HG02571 (cell line): ENCODE measurements around the gene RALGPS1.

Experiments used
- ATAC-seq: cut with Tn5 transposase; IDR thresholded peaks from one replicate; pipeline ENCODE4 v1.9.1; 2021; ENCODE audit warnings: mild to moderate bottlenecking, moderate library complexity; ENCODE audit not compliant: unreplicated experiment

The RALGPS1 gene

GRCh38 chr9:127114606-127115005 is 200.0 kb downstream of the RALGPS1 start:
- no peak for ATAC-seq

- no peak for ATAC-seq
These were observed 201.6 kb downstream of the RALGPS1 start for GRCh38 chr9:127116088-127116726.

- ATAC-seq, result no peak
These were observed 202.4 kb downstream of the RALGPS1 start for GRCh38 chr9:127116957-127117356.

GRCh38 chr9:127117801-127118200 is 203.2 kb downstream of the RALGPS1 start:
- ATAC-seq, result no peak

- ATAC-seq, result no peak
These were observed 204.2 kb downstream of the RALGPS1 start for GRCh38 chr9:127118597-127119319.

GRCh38 chr9:127119320-127119709 is 204.7 kb downstream of the RALGPS1 start:
- ATAC-seq, result no peak

- ATAC-seq, result no peak
These were observed 207.1 kb downstream of the RALGPS1 start for GRCh38 chr9:127121628-127122175.

- ATAC-seq, result no peak
These were observed 207.8 kb downstream of the RALGPS1 start, which contains the start of gene ANGPTL2 for GRCh38 chr9:127122176-127123063. Gene ANGPTL2, minus strand, starts transcription at chr9:127122635. Its CDS starts 13,904 bp downstream, at chr9:127108731.

- no peak for ATAC-seq
These were observed 208.7 kb downstream of the RALGPS1 start for GRCh38 chr9:127123064-127123890.

GRCh38 chr9:127124111-127124531 is 209.5 kb downstream of the RALGPS1 start:
- no peak for ATAC-seq

- ATAC-seq, result no peak
These were observed 210.2 kb downstream of the RALGPS1 start for GRCh38 chr9:127124792-127125191.

- ATAC-seq, result no peak
These were observed 212.4 kb downstream of the RALGPS1 start for GRCh38 chr9:127126971-127127370.

GRCh38 chr9:127128341-127129072 is 213.9 kb downstream of the RALGPS1 start:
- ATAC-seq, result no peak

GRCh38 chr9:127129073-127129717 is 214.6 kb downstream of the RALGPS1 start:
- ATAC-seq, result no peak

- ATAC-seq, result no peak
These were observed 215.1 kb downstream of the RALGPS1 start for GRCh38 chr9:127129718-127130085.

GRCh38 chr9:127130235-127130634 is 215.7 kb downstream of the RALGPS1 start:
- ATAC-seq, result no peak

- no peak for ATAC-seq
These were observed 216.3 kb downstream of the RALGPS1 start for GRCh38 chr9:127130661-127131538.

GRCh38 chr9:127131871-127132270 is 217.3 kb downstream of the RALGPS1 start:
- no peak for ATAC-seq
